ENCODE results near the gene PCDHGA4. TPM values are rescaled to one million over a fixed set of nuclear protein-coding genes. Genes with fewer than 3 reads are reported as not detected.
A peak's percentile ranks its signal among the peaks of the same experiment; 100 is the strongest.
"Not testable (repeated sequence)": the region's sequence is repeated elsewhere in the genome, so short reads cannot be mapped to it uniquely, and the experiment has no call there.

Gene PCDHGA4
- total RNA-seq: under 1 TPM; 0.37 to 0.84 TPM
- long read RNA-seq: 0 reads

DNA sequence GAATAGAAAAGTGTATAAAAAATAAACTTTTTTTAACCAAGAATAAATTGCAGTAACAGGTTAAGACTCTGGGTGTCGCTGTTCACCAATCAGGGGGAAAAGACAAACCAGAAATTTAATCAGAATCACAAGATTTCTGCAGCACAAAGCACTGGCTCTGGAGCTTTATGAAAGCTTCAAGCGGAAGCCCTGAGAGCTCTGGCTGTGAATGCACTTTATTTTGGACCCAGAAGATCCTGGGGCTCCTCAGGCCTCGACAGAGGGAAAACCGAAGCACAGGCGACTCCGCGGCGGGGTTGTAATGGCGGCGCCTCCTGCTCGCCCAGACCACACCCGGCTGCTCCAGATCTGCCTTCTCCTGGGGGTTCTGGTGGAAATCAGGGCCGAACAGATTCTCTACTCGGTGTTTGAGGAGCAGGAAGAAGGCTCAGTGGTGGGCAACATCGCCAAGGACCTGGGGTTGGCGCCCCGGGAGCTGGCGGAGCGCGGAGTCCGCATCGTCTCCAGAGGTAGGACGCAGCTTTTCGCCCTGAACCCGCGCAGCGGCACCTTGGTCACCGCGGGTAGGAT lies at the start of gene PCDHGA4:
Gene PCDHGA4 (plus strand): TSS at position 122 of the 570 bp plus-strand sequence. CDS start 87 bp downstream, at position 209.
- ATAC-seq: no peak

DNA sequence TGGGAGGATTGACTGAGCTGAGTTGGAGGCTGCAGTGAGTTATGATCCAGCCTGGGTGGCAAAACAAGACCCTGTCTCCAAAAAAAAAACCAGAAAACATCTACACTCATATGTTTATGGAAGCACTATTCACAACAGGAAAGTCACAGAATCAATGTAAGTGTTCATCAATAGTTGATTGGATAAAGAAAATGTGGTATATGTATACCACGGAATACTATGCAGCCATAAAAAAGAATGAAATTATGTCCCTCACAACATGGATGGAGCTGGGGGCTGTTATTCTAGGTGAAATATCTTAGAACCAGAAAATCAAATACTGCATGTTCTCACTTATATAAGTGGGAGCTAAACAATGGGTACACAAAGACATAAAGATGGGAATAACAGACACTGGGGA lies 48.2 kb upstream of the PCDHGA4 start:
- ATAC-seq (no peak), DNase-seq (no peak)
- intact Hi-C loops (cut with DNase I, micrococcal nuclease): no loop called here

More for the DNA sequence above, at the start of gene PCDHGA4:
- intact Hi-C loops (cut with DNase I, micrococcal nuclease): no loop called here
- DNase-seq: no peak

DNA sequence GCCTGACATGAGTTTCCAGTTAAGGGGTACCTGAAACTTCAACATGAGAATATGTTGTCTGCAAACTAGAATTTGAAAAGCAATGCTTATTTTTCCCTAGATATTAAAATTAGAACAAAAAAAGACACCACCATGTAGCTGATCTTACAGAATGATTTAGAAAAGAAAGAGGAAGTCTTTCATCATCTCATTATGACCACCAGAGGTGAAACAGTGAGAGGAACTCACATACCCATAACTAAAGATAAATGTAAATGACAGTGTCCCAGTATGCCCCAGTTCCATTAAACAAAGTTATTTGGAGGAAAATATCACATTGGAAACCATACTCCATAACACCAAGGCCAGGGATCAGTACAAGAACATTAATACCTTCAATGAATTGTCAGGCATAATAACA lies 41.1 kb upstream of the PCDHGA4 start:
- intact Hi-C loops (cut with DNase I, micrococcal nuclease): no loop called here
- ATAC-seq (no peak), DNase-seq (no peak)

DNA sequence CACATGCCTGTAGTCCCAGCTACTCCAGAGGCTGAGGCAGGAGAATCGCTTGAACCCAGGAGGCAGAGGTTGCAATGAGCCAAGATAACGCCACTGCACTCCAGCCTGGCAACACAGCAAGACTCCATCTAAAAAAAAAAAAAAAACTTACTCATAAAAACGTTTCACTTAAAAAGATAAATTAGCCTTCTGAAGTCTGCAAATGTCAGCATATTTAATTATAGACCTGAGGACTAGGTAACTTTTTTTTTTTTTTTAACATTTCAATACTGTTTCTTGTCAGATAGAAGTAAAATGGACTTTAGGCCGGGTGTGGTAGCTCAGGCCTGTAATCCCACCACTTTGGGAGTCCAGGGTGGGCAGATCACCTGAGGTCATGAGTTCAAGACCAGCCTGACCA lies 37.9 kb upstream of the PCDHGA4 start:
- intact Hi-C loops (cut with DNase I, micrococcal nuclease); ATAC-seq; DNase-seq: not testable (repeated sequence)

DNA sequence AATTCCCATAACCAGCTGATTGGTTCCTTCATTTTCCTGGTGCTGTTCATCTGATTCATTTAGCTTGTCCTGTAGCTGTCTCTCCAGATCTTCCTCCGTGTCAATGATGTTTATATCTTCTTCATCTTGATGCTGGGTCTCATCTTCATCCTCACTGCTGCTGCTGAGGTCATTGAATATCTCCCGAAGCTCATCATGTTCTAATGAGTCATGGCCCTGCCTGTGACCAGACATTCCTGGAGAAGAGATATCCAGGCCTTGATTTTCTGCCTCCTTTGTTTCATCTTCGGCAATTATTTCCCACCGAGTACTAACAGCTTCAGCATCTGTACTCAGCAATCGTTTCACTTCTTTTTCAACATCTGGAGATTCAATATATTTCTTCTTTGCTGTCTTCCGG lies 35.6 kb upstream of the PCDHGA4 start:
- DNase-seq (no peak), ATAC-seq (no peak)
- intact Hi-C loops (cut with DNase I, micrococcal nuclease): no loop called here

DNA sequence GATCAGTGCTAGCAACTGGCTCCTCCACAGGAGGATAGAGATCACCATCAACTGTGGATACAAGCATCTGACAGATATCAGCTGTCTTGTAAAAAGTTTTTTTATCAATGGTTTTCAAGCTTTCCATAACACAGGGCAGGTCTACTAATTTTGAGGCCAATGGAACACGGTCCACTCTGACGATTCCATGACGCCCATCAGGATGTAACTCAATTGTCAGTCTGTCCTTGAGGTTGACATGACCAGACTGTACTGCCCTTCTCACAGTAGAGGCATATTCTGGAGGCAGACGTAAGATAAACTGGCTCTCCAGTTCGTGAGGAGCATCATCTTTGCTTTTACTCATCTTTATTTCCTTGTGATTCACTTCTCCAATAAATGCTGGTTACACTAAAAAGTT lies 35.1 kb upstream of the PCDHGA4 start:
- no peak for ATAC-seq
- intact Hi-C loops (cut with DNase I, micrococcal nuclease): loop anchor here in 1 of 2 donors (10.0 kb wide), 2 partner anchors 205 to 245 kb away; no protein-coding TSS in a partner anchor
- no peak for DNase-seq

DNA sequence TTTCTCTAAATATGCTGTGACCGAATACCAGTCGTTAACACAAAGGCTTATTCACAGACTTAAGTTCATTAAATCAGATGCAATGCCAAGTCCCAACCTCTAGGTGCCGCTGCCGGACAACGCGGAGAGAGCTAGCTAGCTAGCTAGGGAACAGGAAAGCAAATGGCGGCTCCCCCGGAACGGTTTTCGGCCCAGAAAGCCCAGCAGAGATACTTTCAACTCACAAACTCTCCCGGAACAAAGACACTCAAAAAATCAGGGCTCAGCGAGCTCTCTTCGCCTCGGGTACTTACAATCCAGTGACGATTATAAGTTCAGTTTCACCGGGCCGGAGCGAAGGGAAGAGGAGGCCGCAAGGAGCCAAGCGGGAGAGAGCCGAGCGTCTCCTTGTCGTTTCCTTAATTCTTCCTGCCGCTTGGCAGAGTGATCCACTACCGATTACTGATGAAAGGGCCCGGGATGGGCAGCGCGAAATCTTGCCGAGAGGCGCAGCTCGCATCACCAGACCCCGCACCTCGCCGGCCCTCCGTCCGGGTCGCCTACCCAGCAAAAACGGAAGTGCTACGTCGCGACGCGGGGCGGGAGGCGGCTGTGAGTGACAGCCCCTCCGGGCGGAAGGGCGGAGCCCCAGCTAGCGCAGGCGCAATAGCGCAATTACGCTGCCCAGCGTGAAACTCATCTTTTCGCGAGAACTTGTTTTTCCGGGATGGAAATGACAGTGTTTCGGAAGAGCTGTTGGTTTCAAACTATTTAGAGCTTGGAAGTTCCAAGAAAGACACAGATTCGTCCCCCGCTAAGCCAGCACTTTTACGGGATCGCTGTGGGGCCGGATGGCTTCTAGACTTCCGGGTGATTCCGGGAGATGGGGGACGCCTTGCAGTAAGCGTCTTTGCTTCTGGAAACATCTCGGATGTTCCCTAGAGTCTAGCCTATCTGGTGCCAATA lies 34.3 kb upstream of the PCDHGA4 start, which contains the start of gene TAF7:
Gene TAF7 (minus strand): TSS at position 560 of the 945 bp plus-strand sequence. CDS start 740 bp downstream, outside the sequence.
- peak; percentile 99 for ATAC-seq
- peak; percentile 91 to 93 for DNase-seq
- intact Hi-C loops (cut with DNase I, micrococcal nuclease): loop anchor here in 1 of 2 donors (10.0 kb wide), 2 partner anchors 204 to 244 kb away; no protein-coding TSS in a partner anchor

DNA sequence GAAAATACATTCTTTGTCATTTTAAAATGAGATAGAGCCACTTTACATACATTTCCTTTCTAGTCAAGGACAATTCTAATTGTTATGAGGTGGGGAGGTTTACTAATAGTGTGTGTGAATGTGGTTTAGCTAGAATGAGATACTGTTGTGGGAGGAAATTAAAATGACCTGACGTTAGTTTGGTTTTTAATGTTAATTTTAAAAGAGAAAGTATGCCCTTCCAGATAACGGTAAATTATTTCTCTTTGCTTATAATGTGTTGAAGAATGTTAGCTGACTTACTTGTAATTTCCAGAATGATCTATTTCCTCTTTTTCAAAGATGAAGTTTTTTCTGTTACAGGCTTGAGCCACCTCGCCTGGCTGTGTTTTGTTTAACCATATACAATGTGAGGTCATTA lies 32.6 kb upstream of the PCDHGA4 start:
- DNase-seq: no peak
- intact Hi-C loops (cut with DNase I, micrococcal nuclease): loop anchor here in 1 of 2 donors (10.0 kb wide), 2 partner anchors 203 to 243 kb away; no protein-coding TSS in a partner anchor
- ATAC-seq: no peak

DNA sequence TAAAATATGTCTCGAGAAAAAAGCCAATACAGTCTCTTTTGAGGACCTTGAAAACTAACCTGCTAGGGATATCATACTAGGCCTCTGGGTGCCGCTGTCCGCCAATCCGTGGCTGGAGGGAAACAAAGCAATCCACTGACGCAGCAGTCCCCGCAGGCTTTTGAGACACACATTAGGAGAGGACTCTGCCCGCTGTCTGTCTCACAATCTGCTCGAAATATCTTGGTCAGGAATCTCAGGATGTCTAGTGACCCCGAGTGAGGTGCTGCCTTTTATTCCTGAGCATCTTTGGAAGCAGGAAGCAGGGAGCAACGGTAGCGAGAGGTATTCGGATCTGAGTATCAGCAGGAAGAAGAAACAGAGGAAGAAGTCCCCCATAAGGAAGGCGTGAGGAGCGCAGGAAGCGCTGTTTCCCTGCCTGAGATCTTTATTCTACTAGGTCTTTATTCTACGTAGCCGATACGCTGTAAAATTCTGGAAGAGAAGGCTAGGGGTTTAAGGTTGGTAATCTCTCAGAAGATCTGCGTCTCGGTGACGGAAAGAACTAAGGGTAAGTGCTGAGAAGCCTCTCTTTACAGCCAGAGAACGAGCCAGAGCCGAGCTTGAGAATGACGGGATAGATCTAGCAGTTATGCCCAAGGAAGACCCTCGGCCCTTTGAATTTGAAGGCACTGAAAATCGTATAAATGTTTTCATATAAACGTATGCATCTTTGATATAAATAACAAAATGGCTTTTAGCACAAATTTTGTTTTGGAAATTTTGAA lies 28.6 kb upstream of the PCDHGA4 start:
- intact Hi-C loops (cut with DNase I, micrococcal nuclease): loop anchor here in 1 of 2 donors (10.0 kb wide), 2 partner anchors 199 to 239 kb away; no protein-coding TSS in a partner anchor
- ATAC-seq: peak; percentile 99
- DNase-seq: peak; percentile 53 to 75

DNA sequence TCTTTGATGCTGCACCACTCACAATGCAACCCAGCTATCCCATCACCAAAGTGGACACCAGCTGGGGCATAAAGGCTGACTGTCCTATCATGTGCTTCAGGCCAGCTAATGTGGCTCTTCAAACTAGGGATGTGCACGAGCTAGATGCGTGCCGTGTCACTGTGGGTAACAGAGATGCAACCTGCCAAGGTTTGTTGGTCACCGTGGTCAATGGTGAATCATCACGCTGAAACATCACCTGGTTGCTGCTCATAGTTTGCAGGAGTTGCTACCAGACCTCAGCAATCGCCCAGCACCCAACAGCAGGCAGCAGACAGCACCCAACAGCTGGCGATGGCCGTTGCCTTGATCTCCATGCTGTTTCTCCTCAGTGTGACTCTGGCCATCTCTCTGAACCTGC lies 26.6 kb upstream of the PCDHGA4 start:
- DNase-seq (no peak), ATAC-seq (no peak)
- intact Hi-C loops (cut with DNase I, micrococcal nuclease): loop anchor here in 1 of 2 donors (10.0 kb wide), 2 partner anchors 197 to 237 kb away; no protein-coding TSS in a partner anchor

DNA sequence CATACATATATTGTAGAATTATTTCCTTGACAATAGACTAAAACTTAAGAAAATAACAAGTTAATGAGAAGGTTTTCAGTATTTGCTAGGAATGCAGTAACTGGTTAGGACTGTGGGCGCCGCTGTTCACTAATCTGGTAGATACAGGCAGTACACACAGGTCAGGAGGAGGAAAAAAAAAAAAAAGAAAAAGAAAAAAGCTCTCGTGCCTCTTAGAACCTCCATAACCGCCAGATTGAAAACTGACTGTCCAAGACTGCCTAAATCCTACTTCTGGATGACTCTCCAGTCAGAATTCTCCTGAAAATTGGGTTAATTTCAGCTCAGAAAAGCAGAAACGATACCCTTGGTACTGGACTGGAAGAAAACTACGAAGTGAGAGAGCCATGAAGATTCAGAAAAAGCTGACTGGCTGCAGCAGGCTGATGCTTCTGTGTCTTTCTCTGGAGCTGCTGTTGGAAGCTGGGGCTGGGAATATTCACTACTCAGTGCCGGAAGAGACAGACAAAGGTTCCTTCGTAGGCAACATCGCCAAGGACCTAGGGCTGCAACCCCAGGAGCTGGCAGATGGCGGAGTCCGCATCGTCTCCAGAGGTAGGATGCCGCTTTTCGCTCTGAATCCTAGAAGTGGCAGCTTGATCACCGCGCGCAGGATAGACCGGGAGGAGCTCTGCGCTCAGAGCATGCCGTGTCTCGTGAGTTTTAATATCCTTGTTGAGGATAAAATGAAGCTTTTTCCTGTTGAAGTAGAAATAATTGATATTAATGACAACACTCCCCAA lies 24.3 kb upstream of the PCDHGA4 start, which contains the start of gene PCDHGA1:
Gene PCDHGA1 (plus strand): TSS at position 216 of the 782 bp plus-strand sequence.
- DNase-seq (peak in 1 of 2 donors; percentile 43), ATAC-seq (no peak)
- intact Hi-C loops (cut with DNase I, micrococcal nuclease): no loop called here

DNA sequence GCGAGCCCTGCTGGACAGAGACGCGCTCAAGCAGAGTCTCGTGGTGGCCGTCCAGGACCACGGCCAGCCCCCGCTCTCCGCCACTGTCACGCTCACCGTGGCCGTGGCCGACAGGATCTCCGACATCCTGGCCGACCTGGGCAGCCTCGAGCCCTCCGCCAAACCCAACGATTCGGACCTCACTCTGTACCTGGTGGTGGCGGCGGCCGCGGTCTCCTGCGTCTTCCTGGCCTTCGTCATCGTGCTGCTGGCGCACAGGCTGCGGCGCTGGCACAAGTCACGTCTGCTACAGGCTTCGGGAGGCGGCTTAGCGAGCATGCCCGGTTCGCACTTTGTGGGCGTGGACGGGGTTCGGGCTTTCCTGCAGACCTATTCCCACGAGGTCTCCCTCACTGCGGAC lies 22.2 kb upstream of the PCDHGA4 start:
- ATAC-seq; DNase-seq; intact Hi-C loops (cut with DNase I, micrococcal nuclease): not testable (repeated sequence)

DNA sequence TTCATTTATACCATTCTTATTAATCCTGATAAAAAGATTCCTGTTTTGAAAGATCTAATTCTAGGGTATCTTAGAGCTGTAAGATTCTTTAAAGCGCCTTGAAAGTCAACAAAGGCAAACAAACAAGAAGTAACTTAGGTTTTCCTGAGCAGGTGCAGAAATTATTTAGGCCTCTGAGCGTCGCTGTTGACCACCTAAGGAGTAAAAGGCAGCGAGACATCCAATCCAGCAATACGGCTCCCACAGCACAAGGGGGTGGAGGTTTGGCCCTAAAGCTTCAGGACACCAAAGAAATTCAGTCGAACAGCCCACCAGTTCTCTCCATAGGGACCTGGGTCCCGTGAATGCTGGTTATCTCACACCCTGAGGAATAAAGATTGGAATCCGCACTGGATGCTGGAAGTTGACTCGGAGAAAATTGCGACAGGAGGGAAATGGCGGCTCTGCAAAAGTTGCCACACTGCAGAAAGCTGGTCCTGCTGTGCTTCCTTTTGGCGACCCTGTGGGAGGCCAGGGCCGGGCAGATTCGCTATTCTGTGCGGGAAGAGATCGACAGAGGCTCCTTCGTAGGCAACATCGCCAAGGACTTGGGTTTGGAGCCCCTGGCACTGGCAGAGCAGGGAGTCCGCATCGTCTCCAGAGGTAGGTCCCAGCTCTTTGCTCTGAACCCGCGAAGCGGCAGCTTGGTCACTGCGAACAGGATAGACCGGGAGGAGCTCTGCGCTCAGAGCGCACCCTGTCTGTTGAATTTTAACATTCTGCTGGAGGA lies 16.1 kb upstream of the PCDHGA4 start, which contains the start of gene PCDHGA2:
Gene PCDHGA2 (plus strand): TSS at position 223 of the 769 bp plus-strand sequence.
- intact Hi-C loops (cut with DNase I, micrococcal nuclease): no loop called here
- no peak for DNase-seq
- no peak for ATAC-seq

DNA sequence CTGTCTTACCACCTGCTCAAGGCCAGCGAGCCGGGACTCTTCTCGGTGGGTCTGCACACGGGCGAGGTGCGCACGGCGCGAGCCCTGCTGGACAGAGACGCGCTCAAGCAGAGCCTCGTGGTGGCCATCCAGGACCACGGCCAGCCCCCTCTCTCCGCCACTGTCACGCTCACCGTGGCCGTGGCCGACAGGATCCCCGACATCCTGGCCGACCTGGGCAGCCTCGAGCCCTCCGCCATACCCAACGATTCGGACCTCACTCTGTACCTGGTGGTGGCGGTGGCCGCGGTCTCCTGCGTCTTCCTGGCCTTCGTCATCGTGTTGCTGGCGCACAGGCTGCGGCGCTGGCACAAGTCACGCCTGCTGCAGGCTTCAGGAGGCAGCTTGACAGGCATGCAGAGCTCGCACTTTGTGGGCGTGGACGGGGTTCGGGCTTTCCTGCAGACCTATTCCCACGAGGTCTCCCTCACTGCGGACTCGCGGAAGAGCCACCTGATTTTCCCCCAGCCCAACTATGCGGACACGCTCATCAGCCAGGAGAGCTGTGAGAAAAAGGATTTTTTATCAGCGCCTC lies 14.0 kb upstream of the PCDHGA4 start:
- intact Hi-C loops (cut with DNase I, micrococcal nuclease): loop anchor here in 1 of 2 donors (10.0 kb wide), 1 partner anchor 54 kb away; the partner anchor contains the start of genes PCDHGA8 and PCDHGB5
- DNase-seq, ATAC-seq: not testable (repeated sequence)

DNA sequence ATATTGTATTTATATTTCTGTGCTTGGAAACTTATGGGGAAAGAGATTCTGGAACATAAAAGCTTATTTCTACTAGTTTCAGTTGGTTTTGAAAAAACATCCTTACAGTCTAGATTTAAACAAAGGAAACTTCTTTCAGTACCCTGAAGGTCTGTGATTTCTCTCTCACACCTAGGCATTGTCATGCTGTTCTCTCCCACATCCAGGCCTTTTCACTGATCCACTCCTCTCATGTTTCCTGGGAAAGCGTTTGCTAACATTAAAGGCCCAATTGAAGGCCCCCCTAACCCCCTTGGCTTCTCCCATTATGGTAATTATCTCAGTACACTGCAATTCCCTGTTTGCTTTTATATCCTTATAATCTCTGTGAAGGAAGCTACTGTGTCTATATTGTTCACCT lies 12.0 kb upstream of the PCDHGA4 start:
- ATAC-seq (no peak), DNase-seq (no peak)
- intact Hi-C loops (cut with DNase I, micrococcal nuclease): loop anchor here in 1 of 2 donors (10.0 kb wide), 1 partner anchor 52 kb away; the partner anchor contains the start of genes PCDHGA8 and PCDHGB5

DNA sequence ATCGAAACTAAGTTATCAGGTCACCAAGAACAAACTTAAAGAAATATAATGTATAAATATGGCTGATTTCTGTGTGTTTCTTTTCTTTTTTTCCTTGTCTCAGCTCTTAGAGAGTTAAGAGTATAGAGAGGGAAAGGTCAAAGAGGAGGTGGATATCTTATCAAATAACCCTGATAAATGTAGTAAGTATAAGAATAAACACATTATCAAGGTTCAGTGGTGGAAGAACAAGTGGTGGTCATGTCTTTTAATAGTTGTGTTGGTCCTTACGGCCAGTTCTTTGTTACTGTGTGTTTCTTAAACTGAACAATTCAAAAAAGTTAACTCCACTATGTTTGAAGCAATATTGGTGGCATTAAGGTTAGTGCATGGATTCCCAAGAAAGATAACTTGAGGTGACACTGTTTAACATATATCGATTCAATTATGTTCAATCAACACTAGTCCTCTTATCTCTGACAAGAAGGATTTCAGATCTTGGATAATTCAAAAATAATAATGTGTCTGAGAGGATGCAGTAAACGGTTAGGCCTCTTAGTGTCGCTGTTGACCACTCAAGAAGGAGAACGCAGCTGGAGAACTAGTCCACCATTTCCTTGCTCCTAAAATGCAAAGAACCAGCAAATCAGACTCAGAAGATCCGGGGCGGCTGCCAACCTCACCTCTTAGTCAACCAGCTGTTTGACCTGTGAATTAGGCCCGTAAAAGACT lies 11.4 kb upstream of the PCDHGA4 start, which contains the start of gene PCDHGA3:
Gene PCDHGA3 (plus strand): TSS at position 588 of the 711 bp plus-strand sequence. CDS start 205 bp downstream, outside the sequence.
- no peak for ATAC-seq
- intact Hi-C loops (cut with DNase I, micrococcal nuclease): loop anchor here in 1 of 2 donors (10.0 kb wide), 1 partner anchor 51 kb away; the partner anchor contains the start of genes PCDHGA8 and PCDHGB5
- no peak for DNase-seq
